WI38 (cell line): Measurements from ENCODE around the gene ERG.

ENCODE experiments used
- H3K4me3 ChIP-seq: 2 replicates; pipeline ENCODE4 v1.5.1; 2011; ENCODE audit warnings: low read depth, mild to moderate bottlenecking, control low read depth, low read length
- TF ChIP-seq, protein P1 (sequence below): IDR thresholded peaks from 2 replicates; pipeline ENCODE4 v1.5.1; 2012; ENCODE audit warnings: low read depth, mild to moderate bottlenecking, control low read depth, low read length

The ERG gene

GRCh38 chr21:38399103-38399502, 99.2 kb downstream of the ERG start:
- TF ChIP-seq, protein P1, sequence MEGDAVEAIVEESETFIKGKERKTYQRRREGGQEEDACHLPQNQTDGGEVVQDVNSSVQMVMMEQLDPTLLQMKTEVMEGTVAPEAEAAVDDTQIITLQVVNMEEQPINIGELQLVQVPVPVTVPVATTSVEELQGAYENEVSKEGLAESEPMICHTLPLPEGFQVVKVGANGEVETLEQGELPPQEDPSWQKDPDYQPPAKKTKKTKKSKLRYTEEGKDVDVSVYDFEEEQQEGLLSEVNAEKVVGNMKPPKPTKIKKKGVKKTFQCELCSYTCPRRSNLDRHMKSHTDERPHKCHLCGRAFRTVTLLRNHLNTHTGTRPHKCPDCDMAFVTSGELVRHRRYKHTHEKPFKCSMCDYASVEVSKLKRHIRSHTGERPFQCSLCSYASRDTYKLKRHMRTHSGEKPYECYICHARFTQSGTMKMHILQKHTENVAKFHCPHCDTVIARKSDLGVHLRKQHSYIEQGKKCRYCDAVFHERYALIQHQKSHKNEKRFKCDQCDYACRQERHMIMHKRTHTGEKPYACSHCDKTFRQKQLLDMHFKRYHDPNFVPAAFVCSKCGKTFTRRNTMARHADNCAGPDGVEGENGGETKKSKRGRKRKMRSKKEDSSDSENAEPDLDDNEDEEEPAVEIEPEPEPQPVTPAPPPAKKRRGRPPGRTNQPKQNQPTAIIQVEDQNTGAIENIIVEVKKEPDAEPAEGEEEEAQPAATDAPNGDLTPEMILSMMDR: no peak

GRCh38 chr21:38396325-38396724, 102.0 kb downstream of the ERG start:
- TF ChIP-seq, protein P1: no peak

More at GRCh38 chr21:38399103-38399502, 99.2 kb downstream of the ERG start:
- H3K4me3 ChIP-seq: no peak overlapping the region

DNA sequence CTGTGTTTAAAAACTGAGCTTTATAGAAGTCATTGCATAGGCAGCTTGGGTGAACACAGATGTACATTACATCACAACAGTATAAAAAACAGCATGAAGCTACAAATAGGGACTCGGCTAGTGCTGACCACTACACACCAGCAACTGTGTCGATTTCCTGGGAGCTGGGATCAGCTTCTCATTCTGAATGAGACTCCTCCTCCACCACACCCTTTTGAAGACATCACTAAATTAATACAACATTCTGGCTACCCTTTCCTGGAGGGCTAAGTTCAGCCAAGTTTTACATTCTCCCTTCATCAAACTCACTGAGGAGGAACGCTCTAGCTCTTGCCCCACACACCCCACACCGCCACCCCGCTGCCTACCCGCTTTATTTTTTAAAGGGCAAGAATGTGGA, 102.7 kb downstream of the ERG start:
- H3K4me3 ChIP-seq: no peak overlapping the region
- TF ChIP-seq, protein P1: no peak

More at GRCh38 chr21:38396325-38396724, 102.0 kb downstream of the ERG start:
- H3K4me3 ChIP-seq: no peak overlapping the region

DNA sequence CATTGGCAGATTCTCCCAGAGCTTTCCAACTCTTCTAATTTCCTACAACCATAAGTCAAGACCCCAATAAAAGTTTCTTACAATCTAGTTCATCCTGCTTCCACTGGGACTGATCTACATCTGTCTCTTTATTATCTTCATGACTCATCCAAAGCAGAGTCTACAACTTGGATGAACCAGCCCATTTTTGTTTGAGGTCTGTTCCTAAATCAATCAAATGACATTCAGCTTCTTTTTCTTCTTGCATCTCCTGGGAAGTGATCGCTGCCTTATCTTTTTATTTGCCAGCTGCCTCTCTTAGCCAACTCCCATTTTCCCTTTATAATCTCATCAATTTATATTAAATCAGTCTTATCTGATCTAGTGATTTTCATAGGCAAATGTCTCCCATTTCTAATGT, 105.6 kb downstream of the ERG start:
- no peak overlapping the region for H3K4me3 ChIP-seq
- TF ChIP-seq, protein P1: no peak

- no peak overlapping the region for H3K4me3 ChIP-seq
- TF ChIP-seq, protein P1: no peak
These were observed 108.4 kb downstream of the ERG start for GRCh38 chr21:38389896-38390295.

- TF ChIP-seq, protein P1: no peak
These were observed 109.0 kb downstream of the ERG start for GRCh38 chr21:38389354-38389676.

GRCh38 chr21:38388647-38389353, 109.5 kb downstream of the ERG start:
- TF ChIP-seq, protein P1: no peak
- no peak overlapping the region for H3K4me3 ChIP-seq

More at GRCh38 chr21:38389354-38389676, 109.0 kb downstream of the ERG start:
- no peak overlapping the region for H3K4me3 ChIP-seq
